EL (cell line): ENCODE results near the gene RHOH.
"Not testable (repeated sequence)": the region's sequence is repeated elsewhere in the genome, so short reads cannot be mapped to it uniquely, and the experiment has no call there.

ENCODE experiments used
- DNase-seq: peaks from one replicate; pipeline ENCODE4 v3.0.0-alpha.2; 2016

Gene RHOH, protein sequence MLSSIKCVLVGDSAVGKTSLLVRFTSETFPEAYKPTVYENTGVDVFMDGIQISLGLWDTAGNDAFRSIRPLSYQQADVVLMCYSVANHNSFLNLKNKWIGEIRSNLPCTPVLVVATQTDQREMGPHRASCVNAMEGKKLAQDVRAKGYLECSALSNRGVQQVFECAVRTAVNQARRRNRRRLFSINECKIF

DNA sequence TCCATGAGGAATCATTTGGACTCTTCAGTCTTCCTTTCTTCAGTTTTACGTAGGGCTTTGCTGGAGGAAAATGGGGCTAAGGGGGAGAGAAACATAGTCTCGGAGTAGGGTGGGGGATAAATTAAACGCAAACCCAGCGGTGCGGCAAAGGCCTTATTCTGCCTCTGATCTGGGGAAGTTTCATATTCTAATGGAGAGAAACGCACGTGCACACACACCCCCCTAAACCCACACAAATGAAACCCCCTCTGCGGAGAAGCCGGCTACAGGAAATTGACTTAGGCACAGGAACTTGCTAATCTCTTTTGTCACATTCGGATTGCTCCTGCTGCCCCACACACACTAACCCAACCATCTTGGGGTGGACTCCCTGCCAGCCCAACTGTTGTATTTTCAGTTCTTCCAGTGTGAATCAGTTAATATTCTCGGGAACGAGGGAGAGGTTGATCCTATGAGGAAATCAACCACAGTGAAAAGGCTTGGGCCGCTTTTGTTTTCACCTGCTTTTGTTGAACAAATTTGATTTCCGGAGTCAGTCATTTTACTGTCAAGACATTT is at the start of gene RHOH:
TSS of gene RHOH (plus strand) at position 308 of the 558 bp plus-strand sequence. CDS start 46,356 bp downstream, outside the sequence.
- no peak for DNase-seq

DNA sequence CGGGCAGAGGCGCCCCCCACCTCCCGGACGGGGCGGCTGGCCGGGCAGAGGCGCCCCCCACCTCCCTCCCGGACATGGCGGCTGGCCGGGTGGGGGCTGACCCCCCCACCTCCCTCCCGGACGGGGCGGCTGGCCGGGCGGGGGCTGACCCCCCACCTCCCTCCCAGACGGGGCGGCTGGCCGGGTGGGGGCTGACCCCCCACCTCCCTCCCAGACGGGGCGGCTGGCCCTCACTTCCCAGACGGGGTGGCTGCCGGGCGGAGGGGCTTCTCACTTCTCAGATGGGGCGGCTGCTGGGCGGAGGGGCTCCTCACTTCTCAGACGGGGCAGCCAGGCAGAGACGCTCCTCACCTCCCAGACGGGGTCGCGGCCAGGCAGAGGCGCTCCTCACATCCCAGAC is 49.3 kb upstream of the RHOH start:
- not testable (repeated sequence) for DNase-seq

DNA sequence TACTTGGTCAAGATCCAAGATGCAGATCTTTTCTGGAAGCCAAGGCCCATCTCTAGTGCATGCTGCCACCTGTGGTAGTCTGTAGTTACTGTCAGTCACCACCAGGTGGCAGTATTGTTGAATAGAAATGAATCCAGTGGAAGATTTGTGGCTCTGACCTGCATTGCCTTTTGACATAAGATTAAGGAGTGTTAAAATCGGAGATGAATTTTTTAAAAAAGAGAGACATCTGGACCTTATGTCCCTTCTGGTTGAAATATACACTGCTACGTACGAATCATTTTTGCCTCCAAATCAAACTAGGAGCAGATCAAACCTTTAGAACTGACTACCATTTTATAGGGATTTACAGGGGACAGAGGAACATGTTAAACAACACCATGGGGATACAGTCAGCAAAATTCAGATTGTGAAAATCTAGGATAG is 46.9 kb upstream of the RHOH start:
- peak; percentile 65 for DNase-seq

DNA sequence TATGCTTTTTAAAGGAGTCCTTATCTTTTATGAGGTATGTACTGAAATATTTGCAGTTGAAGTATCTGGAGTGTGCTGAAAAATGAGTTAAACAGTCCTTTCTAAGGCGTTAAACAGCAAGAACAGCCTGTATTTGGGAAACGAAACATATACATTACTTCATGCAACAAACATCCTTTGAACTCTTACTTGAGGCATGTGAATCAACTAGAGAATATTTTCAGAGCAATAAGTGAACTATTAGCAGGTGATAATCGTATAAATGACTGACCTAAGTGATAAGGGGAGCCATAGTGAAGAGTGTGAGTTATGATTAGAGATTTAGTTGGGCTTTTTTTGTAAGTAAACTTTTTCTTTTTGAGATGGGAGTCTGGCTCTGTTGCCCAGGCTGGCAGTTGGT is 45.9 kb upstream of the RHOH start:
- DNase-seq: no peak

DNA sequence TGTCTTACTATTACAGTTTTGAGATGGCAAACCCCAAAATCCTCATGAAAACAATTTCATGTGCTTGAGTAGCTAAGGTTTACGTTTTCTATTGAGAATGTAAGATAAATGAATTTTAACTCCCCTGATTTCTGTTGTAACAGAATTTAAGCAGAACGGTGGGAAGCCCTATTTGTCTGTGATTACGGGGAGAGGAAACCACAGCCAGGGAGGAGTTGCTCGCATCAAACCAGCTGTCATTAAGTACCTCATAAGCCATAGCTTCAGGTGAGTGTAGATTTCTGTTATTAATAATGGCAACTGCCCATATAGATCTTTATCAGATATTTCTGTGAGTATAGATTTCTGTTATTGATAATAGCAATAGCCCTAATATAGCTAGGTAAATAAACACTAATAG is 44.2 kb upstream of the RHOH start:
- no peak for DNase-seq

DNA sequence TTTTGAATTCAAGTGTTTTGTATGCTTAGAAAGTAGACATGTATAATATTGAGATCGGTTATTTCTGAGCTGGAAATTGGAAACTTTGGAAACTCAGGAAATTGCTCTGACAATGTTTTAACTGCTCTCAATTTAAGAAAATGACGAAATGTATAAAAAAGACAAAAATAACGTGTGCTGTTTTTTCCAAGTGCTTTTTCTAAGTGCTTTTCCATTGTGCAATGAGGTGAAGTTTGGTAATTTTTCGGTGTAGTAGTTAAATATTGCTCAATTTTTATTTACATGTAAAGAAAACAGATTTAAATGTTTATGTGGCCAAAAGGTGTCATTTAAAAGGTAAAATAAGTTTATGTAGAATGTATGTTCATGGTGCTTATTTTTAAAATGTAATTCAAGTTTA is 39.4 kb upstream of the RHOH start:
- no peak for DNase-seq

DNA sequence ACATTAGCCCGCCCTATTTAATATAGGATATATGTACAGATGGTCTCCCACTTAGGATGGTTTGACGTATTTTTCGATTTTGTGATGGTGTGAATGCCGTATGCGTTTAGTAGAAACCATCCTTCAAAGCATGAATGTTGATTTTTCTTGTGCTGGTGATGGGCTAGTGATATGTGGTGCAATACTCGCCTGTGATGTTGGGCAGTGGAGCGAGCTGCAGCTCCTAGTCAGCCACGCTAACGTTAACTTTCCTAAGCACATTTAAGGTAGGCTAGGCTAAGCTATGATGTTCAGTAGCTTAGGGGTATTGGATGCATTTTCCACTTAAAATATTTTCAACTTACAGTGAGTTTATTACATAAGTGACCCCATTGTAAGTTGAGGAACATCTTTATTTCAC is 36.6 kb upstream of the RHOH start:
- no peak for DNase-seq

DNA sequence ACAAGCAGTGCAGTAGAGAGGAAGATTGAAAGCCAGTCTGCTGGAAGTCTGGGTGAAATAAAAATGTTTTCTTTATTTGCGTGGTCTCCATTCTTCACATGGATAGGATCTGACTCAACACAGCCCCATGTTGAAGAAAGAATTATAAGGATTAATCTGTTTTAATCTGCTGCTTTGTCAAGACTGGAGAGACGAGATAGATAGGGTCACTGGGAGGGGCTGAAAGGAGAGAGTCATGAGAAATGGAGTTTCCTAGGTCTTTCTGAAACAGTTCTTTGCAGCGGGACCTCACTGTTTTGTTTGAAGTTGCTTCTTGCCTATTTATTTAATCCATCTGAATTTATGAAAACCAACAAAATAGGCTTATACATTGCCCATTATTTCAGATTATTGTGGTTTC is 32.4 kb upstream of the RHOH start:
- no peak for DNase-seq

DNA sequence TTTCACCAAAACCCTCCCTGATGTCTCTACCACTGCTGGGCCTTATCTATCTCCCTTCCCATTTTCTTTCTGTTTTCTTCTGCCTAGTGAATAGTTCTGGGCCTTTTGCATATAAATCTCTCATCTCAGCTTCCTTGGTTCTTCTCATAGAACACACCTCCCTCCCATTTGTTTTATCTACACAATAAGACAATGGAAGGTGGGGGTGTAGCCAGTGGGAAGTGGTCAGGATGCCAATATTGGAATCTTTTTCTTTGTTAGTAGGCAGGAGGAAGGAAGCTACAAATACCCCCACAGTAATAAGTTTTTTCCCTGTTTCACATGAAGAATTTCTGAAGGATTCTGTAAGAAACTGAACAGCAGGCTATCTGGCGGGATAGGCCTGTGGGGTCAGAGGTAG is 30.9 kb upstream of the RHOH start:
- no peak for DNase-seq

DNA sequence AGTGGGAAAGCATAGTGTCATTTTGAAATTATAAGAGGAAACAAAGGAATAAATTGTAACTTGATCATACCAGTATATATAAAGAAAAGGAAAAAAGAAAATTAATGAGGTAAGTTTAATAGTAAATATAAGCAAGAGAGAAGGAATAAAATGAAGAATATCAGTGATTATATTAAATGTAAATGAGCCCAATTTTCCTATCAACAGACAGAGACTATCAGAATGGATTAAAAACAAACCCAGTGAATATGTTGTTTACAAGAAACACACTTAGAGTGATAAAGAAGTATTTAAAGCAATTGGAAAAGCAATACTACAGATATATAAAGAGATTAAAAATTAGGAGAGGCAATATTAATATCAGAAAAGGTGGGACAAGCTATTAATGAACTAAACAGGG is 28.8 kb upstream of the RHOH start:
- DNase-seq: no peak

DNA sequence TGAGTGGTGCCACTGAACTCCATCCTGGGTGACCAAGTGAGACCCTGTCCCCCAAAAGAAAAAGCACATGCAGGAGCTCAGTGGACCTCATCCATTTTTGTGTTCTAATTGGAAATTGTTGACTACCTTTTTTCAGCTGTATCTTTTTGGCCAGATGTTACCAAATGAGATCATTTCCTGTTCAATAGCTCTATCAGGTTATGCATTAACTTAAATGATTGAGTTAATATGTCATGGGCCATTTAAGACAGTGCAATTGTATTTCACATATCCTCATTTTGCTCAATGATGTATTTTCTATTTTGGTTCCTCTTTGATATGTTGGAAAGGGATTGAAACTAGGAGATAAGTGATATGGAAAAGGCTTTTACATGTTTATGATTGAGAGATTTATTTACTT is 26.2 kb upstream of the RHOH start:
- no peak for DNase-seq

DNA sequence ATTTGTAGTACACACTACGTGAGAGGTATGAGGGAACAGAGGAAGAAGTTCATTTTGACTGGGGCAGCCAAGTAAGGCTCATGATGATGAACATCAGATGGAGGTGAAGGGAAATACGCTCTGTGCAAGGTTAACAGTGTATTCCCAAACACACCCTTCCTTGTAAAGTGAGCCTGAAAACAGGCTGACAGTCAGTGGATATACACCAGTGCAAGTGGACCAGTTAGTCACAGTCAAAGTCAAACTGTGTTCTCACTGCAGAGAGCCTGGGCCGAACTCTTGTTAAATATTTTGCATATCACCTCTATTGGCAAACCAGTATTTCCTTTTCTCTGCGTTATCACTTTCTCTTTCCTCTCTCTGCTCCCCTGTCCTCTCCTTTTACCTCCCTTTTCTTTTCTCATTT is 23.4 kb upstream of the RHOH start:
- DNase-seq: no peak

DNA sequence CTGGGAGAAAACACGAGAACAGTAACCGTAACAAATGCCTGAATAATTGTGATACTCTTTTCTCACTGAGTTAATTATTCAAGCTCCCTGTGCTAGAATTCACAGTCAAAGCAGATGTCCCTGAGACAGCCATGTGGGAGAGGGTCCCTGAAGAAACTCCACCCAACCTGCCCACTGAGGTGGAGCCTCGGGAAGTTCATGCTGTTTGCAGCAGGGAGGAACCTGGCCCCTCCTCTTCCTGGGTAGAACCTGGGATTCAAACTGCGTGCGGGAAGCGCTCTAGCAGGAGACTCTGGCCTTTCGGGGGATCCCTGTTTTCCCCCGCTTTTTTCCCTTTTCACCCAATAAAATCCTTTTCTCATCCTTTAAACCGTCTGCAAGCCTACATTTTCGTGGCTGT is 20.2 kb upstream of the RHOH start:
- DNase-seq: peak; percentile 8

DNA sequence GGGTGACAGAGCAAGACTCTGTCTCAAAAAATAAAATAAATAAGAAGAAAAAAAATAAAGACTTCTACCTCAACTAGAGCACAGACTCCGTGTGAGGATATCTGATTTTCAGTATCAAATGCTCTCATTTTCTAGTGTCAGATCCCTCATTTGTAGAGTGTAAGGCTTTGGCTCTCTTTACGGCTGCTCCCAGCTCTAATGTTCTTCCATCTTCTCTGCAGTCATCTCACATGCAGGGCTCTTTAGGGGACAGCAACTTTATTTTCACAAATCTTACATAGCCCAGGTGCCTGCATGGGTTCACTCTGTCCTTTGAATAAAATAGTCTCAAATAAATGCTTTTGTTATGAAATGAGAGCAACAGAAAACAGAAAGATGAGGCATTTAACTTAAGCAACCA is 19.2 kb upstream of the RHOH start:
- DNase-seq: no peak

DNA sequence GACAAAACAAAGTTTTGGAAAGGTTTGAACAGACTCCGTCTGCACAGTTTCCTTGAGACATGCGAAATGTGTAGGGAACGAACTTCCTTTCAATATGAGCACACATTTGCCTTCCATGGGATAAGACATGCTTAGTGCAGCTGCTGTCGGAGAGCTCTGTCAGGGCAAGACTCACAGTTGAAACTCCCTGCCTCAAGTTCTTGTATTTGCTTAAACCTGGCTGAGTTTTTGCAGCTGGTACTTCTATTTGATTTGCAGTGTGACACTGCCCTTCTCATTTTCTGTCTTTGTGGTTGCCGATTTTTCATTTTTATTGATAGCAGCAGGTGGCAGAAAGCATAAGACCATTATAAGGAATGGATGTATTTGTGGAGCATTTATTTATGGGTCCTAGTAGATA is 18.2 kb upstream of the RHOH start:
- DNase-seq: no peak

DNA sequence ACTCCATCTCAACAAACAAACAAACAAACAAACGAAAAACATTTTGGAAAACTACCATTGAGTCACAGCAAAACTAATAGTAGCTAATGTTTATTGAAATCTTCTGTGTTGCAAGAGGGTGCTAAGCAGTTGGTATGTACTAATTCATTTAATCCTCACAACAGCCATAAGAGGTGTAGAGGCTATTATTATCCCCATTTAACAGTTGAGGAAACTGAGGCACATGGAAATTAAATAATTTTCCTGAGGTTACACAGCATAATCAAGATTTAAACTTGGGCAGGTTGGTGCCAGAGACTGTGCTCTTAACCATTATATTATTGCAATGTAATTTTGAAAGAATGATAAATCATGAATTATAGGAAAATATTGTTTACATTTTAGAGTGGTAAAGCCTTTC is 17.5 kb upstream of the RHOH start:
- DNase-seq: no peak

DNA sequence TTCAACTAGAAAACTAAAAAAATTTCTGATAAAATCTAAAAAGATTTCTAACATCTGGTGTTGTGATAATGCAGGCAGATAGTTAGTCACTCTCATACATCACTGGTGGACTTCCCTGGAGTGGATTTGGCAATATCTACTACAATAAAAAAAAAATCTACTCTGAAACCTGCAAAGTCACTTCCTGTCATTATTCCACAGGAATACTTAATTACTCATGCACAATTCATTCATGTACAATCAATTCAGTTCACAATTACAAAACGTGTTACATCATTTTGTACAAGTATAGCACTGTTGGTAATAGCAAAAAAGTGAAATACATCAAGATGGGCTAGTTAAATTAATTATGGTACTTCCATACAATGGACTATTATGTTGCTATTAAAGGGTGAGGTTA is 16.5 kb upstream of the RHOH start:
- peak; percentile 85 for DNase-seq

DNA sequence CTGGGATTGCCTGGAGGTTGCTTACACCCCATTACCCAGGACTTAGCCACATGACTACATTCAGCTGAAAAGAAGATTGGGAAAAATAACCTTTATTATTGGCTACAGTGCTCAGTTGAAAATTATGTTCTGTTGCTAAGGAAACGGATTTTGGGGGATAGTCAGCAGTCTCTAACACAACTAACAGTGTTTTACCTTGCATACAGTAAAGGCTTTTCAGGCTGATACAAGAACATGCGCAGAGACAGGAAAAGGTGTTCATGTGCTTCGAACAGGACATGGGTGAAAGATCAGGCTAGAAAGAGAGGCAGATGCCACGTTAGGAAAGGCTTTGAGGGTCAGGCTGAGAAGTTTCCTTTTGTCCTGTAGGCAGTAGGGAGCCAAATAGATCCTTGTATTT is 14.8 kb upstream of the RHOH start:
- DNase-seq: no peak

DNA sequence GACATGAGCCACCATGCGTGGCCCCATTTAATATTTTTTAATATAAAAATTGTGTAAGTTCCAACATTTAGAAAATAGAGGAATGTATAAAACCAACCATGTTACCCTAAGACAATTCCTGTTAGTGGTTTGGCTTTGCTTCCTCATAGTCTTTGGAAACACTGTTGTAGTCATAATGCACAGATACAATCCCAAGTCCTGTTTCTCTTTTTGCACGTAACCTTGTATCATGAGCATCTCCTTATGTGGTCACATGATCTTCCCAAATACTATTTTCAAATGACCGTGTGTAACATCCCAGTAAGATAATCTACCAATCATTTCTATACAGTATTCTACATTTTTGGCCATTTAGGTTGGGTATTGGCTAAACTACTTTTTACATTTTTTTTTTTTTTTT is 13.9 kb upstream of the RHOH start:
- DNase-seq: no peak

DNA sequence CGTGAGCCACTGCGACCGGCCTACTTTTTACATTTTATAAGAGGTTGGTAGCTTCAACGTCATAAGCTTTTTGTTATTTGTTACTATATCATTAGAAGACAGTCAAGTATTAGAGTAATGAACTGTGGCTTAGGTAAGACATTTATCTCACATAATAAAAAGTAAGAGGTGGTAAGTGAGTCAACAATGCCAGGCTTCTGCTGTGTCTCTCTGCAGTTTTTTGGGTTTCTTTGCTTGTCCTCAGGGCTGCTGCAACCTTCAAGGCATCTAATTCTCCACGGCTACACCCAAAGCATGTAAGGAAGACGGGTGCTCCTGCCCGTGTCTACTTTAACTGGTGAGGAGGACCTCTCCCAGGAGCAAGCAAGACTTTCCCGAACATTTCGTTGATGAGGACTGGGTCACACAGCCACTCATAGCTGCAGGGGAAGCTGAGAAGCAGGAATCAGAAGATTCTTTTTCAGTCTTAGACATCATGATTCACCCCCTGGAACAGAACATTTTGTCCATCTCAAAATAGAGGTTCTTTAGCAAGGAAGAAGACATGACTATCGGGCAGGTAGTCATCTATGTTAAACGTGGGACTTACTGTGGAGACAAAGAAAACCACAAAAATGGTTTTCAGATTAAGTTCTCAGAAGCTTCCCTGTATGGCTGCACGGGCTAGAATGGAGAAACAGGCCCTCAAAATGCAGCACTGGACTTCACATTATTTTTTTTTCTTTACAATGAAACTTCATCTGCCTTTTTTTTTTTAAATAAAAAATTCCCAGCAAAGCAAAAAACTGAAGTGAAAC is 13.0 kb upstream of the RHOH start:
- DNase-seq: no peak

DNA sequence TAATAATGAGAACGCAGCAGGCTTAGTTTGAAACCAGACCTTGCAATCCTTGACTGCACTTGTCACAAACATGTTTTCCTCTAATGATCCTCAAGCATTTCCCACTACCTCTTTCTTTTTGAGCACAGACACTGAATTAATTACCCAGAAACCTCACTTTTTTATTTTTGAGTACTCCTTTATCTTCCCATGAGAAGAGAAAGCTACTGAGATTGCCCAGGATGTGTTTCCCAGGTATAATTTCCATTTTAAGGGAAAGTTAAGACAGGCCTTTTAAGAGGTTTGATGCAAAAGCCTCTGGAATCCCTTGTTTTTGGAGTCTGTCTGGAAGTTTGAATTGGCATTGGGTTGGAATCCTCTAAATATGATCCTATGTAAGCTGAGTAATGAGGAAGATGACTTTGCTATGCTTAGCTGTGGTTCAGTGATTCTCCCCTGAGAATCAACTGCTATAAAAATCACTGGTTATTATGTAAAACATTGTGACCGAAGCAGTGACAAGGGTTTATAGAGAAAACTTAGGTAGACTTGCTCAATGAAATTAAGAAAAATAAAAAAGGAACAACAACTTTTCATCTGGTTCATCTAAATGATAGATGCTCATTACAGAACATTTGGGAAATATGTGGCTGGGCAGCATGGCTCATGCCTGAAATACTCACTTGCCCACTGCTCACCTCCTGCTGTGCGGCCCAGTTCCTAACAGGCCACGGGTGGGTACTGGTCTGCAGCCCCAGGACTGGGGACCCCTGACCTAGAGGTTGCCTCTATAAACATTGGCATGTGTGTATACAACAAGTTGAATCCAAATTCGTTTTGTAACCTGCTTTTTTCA is 10.8 kb upstream of the RHOH start:
- no peak for DNase-seq

DNA sequence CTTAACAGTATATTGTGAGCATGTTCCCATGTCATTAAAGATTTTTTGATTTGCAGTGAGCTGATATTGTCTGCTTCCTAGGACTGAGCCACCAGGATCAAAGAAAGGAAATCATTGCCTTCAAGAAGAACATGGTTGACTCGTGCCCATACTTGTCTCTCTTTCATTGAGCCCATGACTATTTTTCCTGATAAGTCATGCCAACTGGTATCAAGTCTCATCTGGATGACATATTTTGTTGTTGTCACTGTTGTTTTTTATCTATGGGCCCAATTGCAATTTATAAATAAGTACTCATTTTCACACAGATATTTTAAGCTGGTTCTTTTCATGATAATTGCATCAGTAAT is 10.2 kb upstream of the RHOH start:
- DNase-seq: no peak

DNA sequence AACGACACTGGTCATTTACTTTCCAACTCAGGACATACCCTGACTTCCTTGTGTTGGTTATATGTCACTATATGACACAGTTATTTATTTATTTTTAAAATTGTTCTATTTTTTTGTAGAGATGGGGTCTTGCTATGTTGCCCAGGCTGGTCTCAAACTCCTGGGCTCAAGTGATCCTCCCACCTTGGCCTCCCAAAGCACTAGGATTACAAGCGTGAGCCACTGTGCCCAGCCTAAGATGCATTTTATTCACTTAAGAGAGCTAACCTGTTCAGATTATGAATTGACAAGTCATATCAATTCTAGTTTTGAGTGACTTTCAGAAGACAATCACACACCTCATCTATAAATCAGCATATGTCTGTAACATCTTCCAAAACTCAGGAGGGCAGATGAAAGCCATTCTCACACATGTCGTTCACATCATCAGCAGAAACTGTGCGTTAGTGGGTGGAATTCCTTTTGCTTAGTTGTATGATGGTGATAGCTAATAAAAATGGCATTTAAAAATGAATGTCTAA is 9.4 kb upstream of the RHOH start:
- no peak for DNase-seq

DNA sequence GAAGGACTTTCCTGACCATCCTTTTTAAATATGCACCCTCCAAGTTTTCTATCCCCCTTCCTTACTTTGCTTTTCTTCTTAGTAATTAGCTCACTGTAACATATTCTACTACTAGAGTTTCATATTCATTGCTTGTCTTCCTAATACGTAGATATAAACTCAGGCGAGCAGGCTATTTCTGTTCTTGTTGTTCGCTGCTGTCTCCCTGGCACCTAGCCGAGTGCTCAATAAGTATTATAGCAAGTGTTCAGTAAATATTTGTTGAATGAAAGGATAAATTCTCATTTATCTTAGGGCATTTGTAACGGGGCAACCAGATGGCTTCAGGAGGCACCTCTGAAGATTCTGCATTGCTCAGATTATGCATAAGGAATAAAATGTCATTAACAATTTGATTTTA is 6.8 kb upstream of the RHOH start:
- no peak for DNase-seq
